Esophagus muscularis mucosa (tissue), 4 donors: Measurements from ENCODE around the gene YBX2. TPM values are rescaled to one million over a fixed set of nuclear protein-coding genes. Genes with fewer than 3 reads are reported as not detected.

Source experiments
- DNase-seq: peaks from one replicate; pipeline ENCODE4 v3.0.0-alpha.2; 2017; ENCODE audit errors: extremely low spot score
- H3K27ac ChIP-seq, 4 donors: fragments of 200-600 bp; sonication (generic); replicated peaks in 1 of 4; 1 replicate in 3 of 4; 2 replicates in 1 of 4; pipeline ENCODE4 v1.5.1; 2016 to 2019; ENCODE audit warnings: mild to moderate bottlenecking in 1 of 4
- H3K27me3 ChIP-seq, 4 donors: fragments of 200-600 bp; sonication (generic); one replicate each; pipeline versions ENCODE4 v1.5.1 to v1.6.0; 2016 to 2019
- H3K36me3 ChIP-seq, 4 donors: fragments of 200-600 bp; sonication (generic); one replicate each; pipeline ENCODE4 v1.5.1; 2016 to 2019
- H3K4me1 ChIP-seq, 4 donors: fragments of 200-600 bp; sonication (generic); one replicate each; pipeline ENCODE4 v1.5.1; 2016 to 2019
- H3K4me3 ChIP-seq, 4 donors: fragments of 200-600 bp; sonication (generic); 1 replicate in 2 of 4; 2 replicates in 2 of 4; pipeline ENCODE4 v1.5.1; 2016 to 2019; ENCODE audit warnings: mild to moderate bottlenecking in 4 of 4, moderate library complexity in 1 of 4
- H3K9me3 ChIP-seq, 4 donors: fragments of 200-600 bp; sonication (generic); 1 replicate in 3 of 4; 2 replicates in 1 of 4; pipeline ENCODE4 v1.5.1; 2016 to 2019
- CTCF ChIP-seq, 3 experiments: fragments of 200-600 bp in 2 of 3; fragments of 450-650 bp in 1 of 3; sonication (generic) in 2 of 3; IDR thresholded peaks; one replicate each; pipeline ENCODE4 v1.5.1; 2017 to 2019; ENCODE audit warnings: antibody characterized with exemption in 3 of 3, mild to moderate bottlenecking in 2 of 3, moderate library complexity in 1 of 3
- EP300 ChIP-seq: sonication (generic); formaldehyde crosslinking; IDR thresholded peaks from one replicate; pipeline ENCODE4 v1.6.1; 2017; ENCODE audit warnings: antibody characterized with exemption
- POLR2A ChIP-seq: fragments of 450-650 bp; IDR thresholded peaks from one replicate; pipeline ENCODE4 v1.6.1; 2017; ENCODE audit warnings: antibody characterized with exemption, moderate library complexity, mild to moderate bottlenecking, low read depth
- POLR2AphosphoS5 ChIP-seq, 2 donors: sonication (generic); formaldehyde crosslinking; IDR thresholded peaks; one replicate each; pipeline ENCODE4 v1.6.1; 2017; ENCODE audit warnings: antibody characterized with exemption in 2 of 2
- WGBS: methylation state at CpG from one replicate; pipeline ENCODE4 v1.1.5; 2018; 5-methylcytosine and 5-hydroxymethylcytosine counted together
- intact Hi-C: fragments of 100-400 bp; cut with DNase I; formaldehyde crosslinking; loops from one replicate; pipeline ENCODE4 v1.15.1; 2023
- total RNA-seq, 4 donors: library from RNA; depleted of rRNA; stranded (reverse); fragments of >200 nt; gene quantifications; one replicate each; pipeline versions ENCODE4 v1.1.0 to v1.2.1, GENCODE V29; 2016

YBX2 gene
- total RNA-seq, 4 donors from 2014 or later = 3.6 to 8.7 (median 4.4) TPM

GRCh38 chr17:7317161-7317803 lies 22.8 kb upstream of the YBX2 start:
- Histone ChIP-seq H3K27me3 (no peaks in the 10 kb centered on the region), H3K4me1 (peaks cover 30 to 36% (median 34%) of the 10 kb centered on the region in 4 donors), H3K4me3 (no peak overlapping the region), H3K27ac (no peak overlapping the region), H3K9me3 (no peaks in the 10 kb centered on the region), H3K36me3 (peaks cover 58 to 86% (median 73%) of the 10 kb centered on the region in 4 donors)
- WGBS = 85% methylated on average over 16 of the region's 16 CpGs
- TF ChIP-seq POLR2A (no peak), CTCF (IDR thresholded peaks at IDR 0.05) (no peak), POLR2AphosphoS5 (IDR thresholded peaks at IDR 0.05) (no peak), EP300 (no peak)
- intact Hi-C loops = no loop called here
- DNase-seq = no peak

GRCh38 chr17:7315570-7316235 lies 21.3 kb upstream of the YBX2 start:
- no peaks in the 10 kb centered on the region for H3K27me3 ChIP-seq
- peaks cover 37 to 48% (median 44%) of the 10 kb centered on the region in 4 donors for H3K4me1 ChIP-seq
- H3K4me3 ChIP-seq = peak overlapping the region; percentile 74 to 93 (median 90)
- intact Hi-C loops = no loop called here
- TF ChIP-seq CTCF (IDR thresholded peaks at IDR 0.05) (no peak), POLR2A (no peak), POLR2AphosphoS5 (IDR thresholded peaks at IDR 0.05) (no peak), EP300 (no peak)
- H3K36me3 ChIP-seq = peaks cover 58 to 86% (median 73%) of the 10 kb centered on the region in 4 donors
- 41% methylated on average over 29 of the region's 30 CpGs for WGBS
- H3K9me3 ChIP-seq = no peaks in the 10 kb centered on the region
- no peak for DNase-seq
- peak overlapping the region; percentile 84 to 94 (median 93) for H3K27ac ChIP-seq

GRCh38 chr17:7314719-7315569 lies 20.5 kb upstream of the YBX2 start, which contains the start of gene GPS2:
Gene GPS2, minus strand, starts transcription at chr17:7315360. Its CDS starts 308 bp downstream, at chr17:7315052.
- H3K27me3 ChIP-seq = no peaks in the 10 kb centered on the region
- under 1% methylated on average over 18 of the region's 95 CpGs for WGBS
- TF ChIP-seq CTCF (IDR thresholded peaks at IDR 0.05) = peak in 1 of 3 experiments; percentile 7
- TF ChIP-seq EP300 = no peak
- peak; percentile 97 to 99 for TF ChIP-seq POLR2AphosphoS5 (IDR thresholded peaks at IDR 0.05)
- peak; percentile 17 for TF ChIP-seq POLR2A
- peak within 1 kb of the TSS; percentile 84 to 94 (median 93) for H3K27ac ChIP-seq
- intact Hi-C loops = no loop called here
- H3K4me1 ChIP-seq = peaks cover 45 to 56% (median 52%) of the 10 kb centered on the region in 4 donors
- peak within 1 kb of the TSS; percentile 74 to 93 (median 90) for H3K4me3 ChIP-seq
- H3K36me3 ChIP-seq = peaks cover 59 to 86% (median 73%) of the 10 kb centered on the region in 4 donors
- DNase-seq = peak; percentile 98
- no peaks in the 10 kb centered on the region for H3K9me3 ChIP-seq

- peak overlapping the region; percentile 84 to 94 (median 93) for H3K27ac ChIP-seq
- peaks cover 64 to 84% (median 74%) of the 10 kb centered on the region in 4 donors for H3K36me3 ChIP-seq
- intact Hi-C loops = no loop called here
- no peaks in the 10 kb centered on the region for H3K9me3 ChIP-seq
- peaks cover 53 to 64% (median 60%) of the 10 kb centered on the region in 4 donors for H3K4me1 ChIP-seq
- H3K27me3 ChIP-seq = no peaks in the 10 kb centered on the region
- no peak for TF ChIP-seq POLR2A
- no peak for TF ChIP-seq EP300
- no peak for TF ChIP-seq CTCF (IDR thresholded peaks at IDR 0.05)
- TF ChIP-seq POLR2AphosphoS5 (IDR thresholded peaks at IDR 0.05) = no peak
- peak overlapping the region; percentile 74 to 93 (median 90) for H3K4me3 ChIP-seq
- WGBS = 42% methylated on average over 9 of the region's 9 CpGs
- no peak for DNase-seq
Observed at GRCh38 chr17:7313890-7314718, 19.7 kb upstream of the YBX2 start.
